ENCODE results near the gene NIPAL3. TPM values are rescaled to one million over a fixed set of nuclear protein-coding genes. Genes with fewer than 3 reads are reported as not detected.

Gene NIPAL3
- total RNA-seq, 1 donor from 2014 or later, result 73.9 TPM

DNA sequence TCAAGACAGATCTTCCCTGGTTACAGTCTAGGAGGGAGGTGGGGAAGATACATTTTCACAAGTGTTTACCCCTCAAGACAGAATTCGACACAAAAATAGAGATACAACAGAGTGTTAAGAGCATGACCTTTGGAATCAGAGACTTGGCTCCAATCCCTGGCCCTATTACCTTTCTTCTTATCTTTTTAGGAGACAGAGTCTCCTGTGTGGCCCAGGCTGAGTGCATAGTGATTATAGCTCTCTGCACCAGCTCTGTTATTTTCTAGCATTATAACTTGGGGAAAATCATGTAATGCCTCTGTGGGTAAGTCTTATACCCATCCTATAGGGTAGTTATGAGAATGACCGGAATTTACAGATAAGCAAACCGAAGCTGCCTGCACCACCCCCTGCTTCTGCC, 9.8 kb downstream of the NIPAL3 start:
- no peak overlapping the region for H3K4me3 ChIP-seq
- H3K9me3 ChIP-seq, result no peaks in the 10 kb centered on the region
- intact Hi-C loops (cut with DNase I), result no loop called here

DNA sequence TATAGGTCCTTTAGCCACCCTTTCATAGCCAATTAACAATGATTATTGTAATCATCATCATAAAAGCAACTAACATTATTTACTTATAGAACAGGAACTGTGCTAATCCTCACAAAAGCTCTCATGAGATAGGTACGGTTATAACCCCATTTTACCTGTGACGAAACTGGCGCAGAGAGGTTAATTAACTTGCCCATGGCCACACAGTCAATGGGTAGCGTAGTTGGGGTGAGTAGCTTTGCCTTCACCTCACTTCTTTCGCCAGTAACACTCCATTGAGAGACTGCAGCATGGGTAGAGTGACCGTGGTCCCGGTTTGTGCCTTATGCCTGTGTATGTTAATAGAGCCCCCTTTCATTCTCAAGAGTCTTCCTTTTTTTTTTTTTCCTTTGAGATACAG, 10.3 kb downstream of the NIPAL3 start:
- Histone ChIP-seq H3K27me3 (no peaks in the 10 kb centered on the region), H3K36me3 (no peaks in the 10 kb centered on the region), H3K4me1 (no peaks in the 10 kb centered on the region), H3K4me3 (no peak overlapping the region), H3K9me3 (no peaks in the 10 kb centered on the region), H3K27ac (no peak overlapping the region)
- TF ChIP-seq, protein P1, sequence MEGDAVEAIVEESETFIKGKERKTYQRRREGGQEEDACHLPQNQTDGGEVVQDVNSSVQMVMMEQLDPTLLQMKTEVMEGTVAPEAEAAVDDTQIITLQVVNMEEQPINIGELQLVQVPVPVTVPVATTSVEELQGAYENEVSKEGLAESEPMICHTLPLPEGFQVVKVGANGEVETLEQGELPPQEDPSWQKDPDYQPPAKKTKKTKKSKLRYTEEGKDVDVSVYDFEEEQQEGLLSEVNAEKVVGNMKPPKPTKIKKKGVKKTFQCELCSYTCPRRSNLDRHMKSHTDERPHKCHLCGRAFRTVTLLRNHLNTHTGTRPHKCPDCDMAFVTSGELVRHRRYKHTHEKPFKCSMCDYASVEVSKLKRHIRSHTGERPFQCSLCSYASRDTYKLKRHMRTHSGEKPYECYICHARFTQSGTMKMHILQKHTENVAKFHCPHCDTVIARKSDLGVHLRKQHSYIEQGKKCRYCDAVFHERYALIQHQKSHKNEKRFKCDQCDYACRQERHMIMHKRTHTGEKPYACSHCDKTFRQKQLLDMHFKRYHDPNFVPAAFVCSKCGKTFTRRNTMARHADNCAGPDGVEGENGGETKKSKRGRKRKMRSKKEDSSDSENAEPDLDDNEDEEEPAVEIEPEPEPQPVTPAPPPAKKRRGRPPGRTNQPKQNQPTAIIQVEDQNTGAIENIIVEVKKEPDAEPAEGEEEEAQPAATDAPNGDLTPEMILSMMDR (IDR thresholded peaks at IDR 0.05), result no peak
- intact Hi-C loops (cut with DNase I), result no loop called here
- no peak for DNase-seq (ENCODE audit: low spot score in 2 of 2)

More for the DNA sequence above, 9.8 kb downstream of the NIPAL3 start:
- Histone ChIP-seq H3K27ac (no peak overlapping the region), H3K27me3 (no peaks in the 10 kb centered on the region), H3K4me1 (no peaks in the 10 kb centered on the region), H3K36me3 (no peaks in the 10 kb centered on the region)
- no peak for DNase-seq (ENCODE audit: low spot score in 2 of 2)
- TF ChIP-seq, protein P1 (IDR thresholded peaks at IDR 0.05), result no peak

DNA sequence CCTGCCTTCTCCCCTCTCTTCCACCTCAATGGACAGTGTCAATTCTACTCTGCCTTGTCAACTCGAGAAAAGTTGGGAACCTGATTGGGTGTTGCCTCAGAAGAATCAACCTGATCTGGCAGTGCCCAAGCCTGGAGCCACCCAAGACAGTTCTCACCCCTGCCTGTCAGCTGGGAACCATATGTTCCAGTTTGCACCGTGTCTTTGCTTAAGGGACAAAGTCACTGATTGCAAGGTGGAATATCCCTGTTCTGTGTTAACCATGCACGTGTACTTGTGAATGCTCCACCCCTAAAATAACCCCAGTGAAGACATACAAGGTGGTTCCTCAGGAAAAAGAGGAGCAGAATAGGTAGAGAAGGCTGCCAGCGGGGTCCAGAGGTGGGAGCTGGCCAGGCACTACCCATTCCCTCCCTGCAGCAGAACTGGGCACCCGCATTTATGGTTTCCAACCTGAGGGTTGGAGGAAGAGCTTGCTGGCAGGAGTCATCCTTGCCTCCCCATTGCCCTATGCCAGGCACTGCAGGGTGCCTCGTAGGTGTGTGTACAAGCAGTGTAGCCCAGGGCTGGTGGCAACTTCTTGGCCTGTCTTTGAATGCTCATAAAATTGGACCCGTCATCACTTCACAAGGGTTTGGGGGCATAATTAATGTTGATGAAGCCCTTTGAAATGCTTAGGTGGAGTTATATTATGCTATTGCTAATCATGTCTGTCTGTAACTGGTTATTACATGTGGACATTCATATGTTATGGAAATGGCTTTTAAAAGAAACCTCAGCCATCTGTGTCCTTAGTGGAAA, 11.3 kb downstream of the NIPAL3 start:
- no peaks in the 10 kb centered on the region for H3K27me3 ChIP-seq
- intact Hi-C loops (cut with DNase I), result no loop called here
- no peak for DNase-seq (ENCODE audit: low spot score in 2 of 2)

DNA sequence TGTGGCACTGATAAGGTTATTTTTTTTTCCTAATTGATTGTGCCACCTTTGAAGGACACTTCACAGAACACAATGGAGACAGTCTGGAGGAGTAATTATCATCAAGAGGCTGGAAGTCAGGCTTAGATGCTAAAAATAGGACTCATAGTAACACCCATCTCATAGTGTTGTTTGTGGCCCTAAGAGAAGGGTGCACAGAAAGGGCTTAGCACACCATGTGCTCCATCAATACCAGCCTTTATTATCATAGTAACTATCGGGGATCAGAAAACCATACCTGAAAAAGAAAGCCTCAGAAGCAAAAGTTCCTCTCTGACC, 11.9 kb downstream of the NIPAL3 start:
- Histone ChIP-seq H3K36me3 (no peaks in the 10 kb centered on the region), H3K4me1 (no peaks in the 10 kb centered on the region), H3K27me3 (no peaks in the 10 kb centered on the region), H3K4me3 (no peak overlapping the region), H3K9me3 (no peaks in the 10 kb centered on the region), H3K27ac (no peak overlapping the region)
- no peak for DNase-seq (ENCODE audit: low spot score in 2 of 2)
- TF ChIP-seq, protein P1 (IDR thresholded peaks at IDR 0.05), result no peak
- intact Hi-C loops (cut with DNase I), result no loop called here

More for the DNA sequence above, 11.3 kb downstream of the NIPAL3 start:
- H3K27ac ChIP-seq, result no peak overlapping the region
- H3K36me3 ChIP-seq, result no peaks in the 10 kb centered on the region
- H3K9me3 ChIP-seq, result no peaks in the 10 kb centered on the region
- H3K4me1 ChIP-seq, result no peaks in the 10 kb centered on the region
- TF ChIP-seq, protein P1 (IDR thresholded peaks at IDR 0.05), result no peak
- H3K4me3 ChIP-seq, result no peak overlapping the region

DNA sequence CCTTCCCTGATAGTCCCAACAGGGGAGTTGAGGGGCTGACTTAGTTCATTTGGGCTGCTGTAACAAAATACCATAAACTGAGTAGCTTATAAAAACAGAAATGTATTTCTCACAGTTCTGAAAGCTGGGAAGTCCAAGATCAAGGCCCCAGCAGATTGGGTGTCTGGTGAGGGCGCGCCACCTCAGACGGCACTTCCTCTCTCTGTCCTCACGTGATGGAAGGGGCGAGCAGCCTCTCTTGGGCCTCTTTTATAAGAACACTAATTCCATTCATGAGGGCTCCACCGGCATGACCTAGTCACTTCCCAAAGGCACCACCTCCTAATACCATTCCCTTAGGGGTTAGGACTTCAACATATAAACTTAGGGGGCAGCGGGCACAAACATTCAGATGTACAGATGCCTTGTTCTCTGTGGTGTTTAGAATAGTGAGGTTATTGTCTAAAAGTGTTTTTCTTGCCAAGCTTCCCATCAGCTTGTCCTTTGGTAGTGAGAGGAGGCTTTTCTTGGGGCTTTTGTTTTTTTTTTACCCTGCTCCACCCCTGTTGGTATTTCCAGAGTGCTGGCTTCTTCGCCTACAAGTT, 20.3 kb downstream of the NIPAL3 start:
- Histone ChIP-seq H3K9me3 (no peaks in the 10 kb centered on the region), H3K27ac (no peak overlapping the region), H3K36me3 (peaks cover 0 to 3% of the 10 kb centered on the region in 2 donors), H3K4me3 (no peak overlapping the region), H3K27me3 (no peaks in the 10 kb centered on the region), H3K4me1 (no peaks in the 10 kb centered on the region)
- intact Hi-C loops (cut with DNase I), result no loop called here
- DNase-seq (ENCODE audit: low spot score in 2 of 2), result no peak
- TF ChIP-seq, protein P1 (IDR thresholded peaks at IDR 0.05), result no peak

All from ascending aorta (tissue), 2 donors.